ENCODE data around the gene ZBTB43. TPM values are rescaled to one million over a fixed set of nuclear protein-coding genes. Genes with fewer than 3 reads are reported as not detected.

Gene ZBTB43, protein sequence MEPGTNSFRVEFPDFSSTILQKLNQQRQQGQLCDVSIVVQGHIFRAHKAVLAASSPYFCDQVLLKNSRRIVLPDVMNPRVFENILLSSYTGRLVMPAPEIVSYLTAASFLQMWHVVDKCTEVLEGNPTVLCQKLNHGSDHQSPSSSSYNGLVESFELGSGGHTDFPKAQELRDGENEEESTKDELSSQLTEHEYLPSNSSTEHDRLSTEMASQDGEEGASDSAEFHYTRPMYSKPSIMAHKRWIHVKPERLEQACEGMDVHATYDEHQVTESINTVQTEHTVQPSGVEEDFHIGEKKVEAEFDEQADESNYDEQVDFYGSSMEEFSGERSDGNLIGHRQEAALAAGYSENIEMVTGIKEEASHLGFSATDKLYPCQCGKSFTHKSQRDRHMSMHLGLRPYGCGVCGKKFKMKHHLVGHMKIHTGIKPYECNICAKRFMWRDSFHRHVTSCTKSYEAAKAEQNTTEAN
- total RNA-seq: 6.9 and 8.7 TPM in 2 replicates

DNA sequence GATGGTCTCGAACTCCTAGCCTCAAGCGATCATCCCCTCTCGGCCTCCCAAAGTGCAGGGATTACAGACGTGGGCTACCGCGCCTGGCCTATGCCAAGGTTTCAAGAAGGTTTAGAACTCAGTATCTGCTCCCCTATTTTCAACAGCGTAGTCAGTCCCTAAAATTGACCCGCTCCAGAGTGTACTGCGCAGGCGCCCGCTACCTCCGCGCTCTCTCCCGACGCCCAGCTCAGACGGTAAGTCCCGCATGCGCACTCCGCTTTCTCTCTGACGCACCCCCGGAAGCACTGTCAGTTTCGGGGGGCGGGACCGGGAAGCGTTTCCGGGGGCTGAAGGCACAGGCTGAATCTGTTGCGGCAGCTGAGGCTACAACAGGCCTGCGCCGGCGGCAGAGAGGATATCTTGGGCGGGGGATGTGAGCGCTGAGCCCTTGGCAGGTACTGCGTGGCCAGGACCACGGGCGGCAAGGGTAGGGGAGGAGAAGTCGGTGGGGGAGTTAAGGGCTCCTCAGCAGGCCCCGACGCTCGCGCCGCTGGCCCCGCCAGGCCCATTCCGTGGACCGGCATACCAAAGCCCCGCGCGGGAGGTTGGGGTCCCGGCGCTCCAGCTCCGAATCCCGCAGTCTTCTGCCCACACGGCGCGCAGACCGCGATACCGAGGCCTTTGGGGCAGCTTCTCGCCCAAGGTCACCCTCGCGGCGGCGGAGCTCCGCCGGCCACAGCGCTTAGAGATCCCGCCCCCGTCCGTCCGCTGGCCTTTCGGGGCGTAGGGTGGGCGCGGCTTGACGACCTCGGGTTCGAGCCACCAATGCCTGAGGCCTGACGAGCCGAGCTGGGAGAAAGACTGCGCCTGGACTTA is at the start of gene ZBTB43:
Gene ZBTB43 (plus strand): TSS at position 345 of the 858 bp plus-strand sequence. CDS start 27,470 bp downstream, outside the sequence.

DNA sequence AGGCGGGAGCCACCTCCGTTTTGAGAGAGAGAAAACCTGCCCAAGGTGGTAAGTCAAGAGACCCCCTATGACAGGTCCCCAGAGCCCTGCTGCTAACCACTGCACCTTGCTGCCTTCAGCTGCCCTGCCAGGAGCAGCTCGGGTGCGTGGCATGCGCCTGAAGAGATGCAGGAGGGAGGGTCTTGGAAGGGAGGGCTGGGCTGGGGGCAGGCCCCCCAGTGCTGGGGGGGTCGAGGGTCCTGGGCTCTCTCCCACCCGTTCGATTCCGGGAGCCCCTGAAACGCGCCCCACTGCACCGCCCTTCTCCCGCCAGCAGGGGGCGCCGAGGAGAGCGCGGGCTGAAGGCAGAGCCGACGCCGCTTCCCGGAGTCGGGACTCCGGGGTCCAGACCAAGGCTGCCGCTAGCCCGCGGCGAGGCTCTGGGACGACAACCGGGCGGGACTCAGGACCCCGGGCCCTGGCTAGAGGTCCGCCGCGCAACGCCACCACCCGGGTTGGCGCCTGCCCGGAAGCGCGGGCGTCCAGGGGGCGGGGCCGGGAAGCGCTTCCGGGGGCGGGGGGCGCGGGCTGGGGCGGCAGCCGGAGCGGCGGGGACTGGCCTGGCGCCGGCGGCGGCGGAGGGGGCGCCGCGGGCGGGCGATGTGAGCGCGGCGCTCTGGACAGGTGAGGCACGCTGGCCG is 55.4 kb downstream of the ZBTB43 start, which contains the start of gene ZBTB34:
Gene ZBTB34 (plus strand): TSS at position 563 of the 680 bp plus-strand sequence. CDS start 18,761 bp downstream, outside the sequence.

Other genes with a start within 250 kb of the ZBTB43 start
- not detected in 2 replicates for gene LMX1B, start 191.1 kb upstream of the ZBTB43 start, total RNA-seq
- 10.1 and 12.8 TPM in 2 replicates for gene ZBTB34, start 55.6 kb downstream of the ZBTB43 start, total RNA-seq
- gene RALGPS1, start 109.7 kb downstream of the ZBTB43 start, total RNA-seq: 2.8 and 2.9 TPM in 2 replicates